Keratinocyte (primary cell): ENCODE measurements around the gene SLC16A7. TPM values are rescaled to one million over a fixed set of nuclear protein-coding genes. Genes with fewer than 3 reads are reported as not detected.
"Not testable (repeated sequence)": the region's sequence is repeated elsewhere in the genome, so short reads cannot be mapped to it uniquely, and the experiment has no call there.

Source experiments
- DNase-seq: peaks from one replicate; pipeline ENCODE4 v3.0.0-alpha.2; 2011; ENCODE audit warnings: low read depth, missing footprints, low spot score
- FAIRE-seq: peaks from 2 replicates; lab custom pipeline; 2011; peaks lifted over from hg19 to GRCh38; lab: Jason Lieb, UNC
- H2AFZ ChIP-seq: 2 replicates; pipeline ENCODE4 v1.6.0; 2012; ENCODE audit warnings: low read length, control low read depth, inconsistent platforms; ENCODE audit not compliant: control insufficient read depth
- H3K27ac ChIP-seq: 2 replicates; pipeline ENCODE4 v1.5.1; 2011; ENCODE audit warnings: low read length; ENCODE audit not compliant: control insufficient read depth, insufficient read depth
- H3K27me3 ChIP-seq: 3 replicates; pipeline ENCODE4 v1.6.0; 2011; ENCODE audit warnings: low read length; ENCODE audit not compliant: control insufficient read depth, insufficient read depth; ENCODE audit errors: extremely low read depth
- H3K36me3 ChIP-seq, 2 experiments: 2 replicates in 1 of 2; 3 replicates in 1 of 2; pipeline ENCODE4 v1.5.1; 2011; ENCODE audit warnings: low read length in 2 of 2, mild to moderate bottlenecking in 1 of 2; ENCODE audit not compliant: control insufficient read depth in 2 of 2, insufficient read depth in 2 of 2; ENCODE audit errors: extremely low read depth in 1 of 2
- H3K4me1 ChIP-seq: 3 replicates; pipeline ENCODE4 v1.5.1; 2011; ENCODE audit warnings: low read length; ENCODE audit not compliant: control insufficient read depth, insufficient read depth; ENCODE audit errors: extremely low read depth
- H3K4me2 ChIP-seq: 3 replicates; pipeline ENCODE4 v1.6.0; 2011; ENCODE audit warnings: low read depth, low read length; ENCODE audit not compliant: control insufficient read depth, insufficient read depth; ENCODE audit errors: extremely low read depth
- H3K4me3 ChIP-seq, 3 experiments: fragments of 200-600 bp in 1 of 3; sonication (generic) in 1 of 3; 2 replicates in 2 of 3; 3 replicates in 1 of 3; pipeline ENCODE4 v1.5.1; 2011 to 2016; ENCODE audit warnings: low read length in 3 of 3, mild to moderate bottlenecking in 3 of 3, control low read depth in 2 of 3, inconsistent platforms in 1 of 3, low read depth in 1 of 3, mixed read lengths in 1 of 3, mixed run types in 1 of 3, moderate library complexity in 1 of 3; ENCODE audit not compliant: control insufficient read depth in 2 of 3, insufficient read depth in 2 of 3; ENCODE audit errors: extremely low read depth in 1 of 3
- H3K79me2 ChIP-seq: 2 replicates; pipeline ENCODE4 v1.6.0; 2012; ENCODE audit warnings: low read length; ENCODE audit not compliant: control insufficient read depth, insufficient read depth
- H3K9ac ChIP-seq: 3 replicates; pipeline ENCODE4 v1.6.0; 2011; ENCODE audit warnings: low read length; ENCODE audit not compliant: control insufficient read depth, insufficient read depth; ENCODE audit errors: extremely low read depth
- H3K9me1 ChIP-seq: 3 replicates; pipeline ENCODE4 v1.6.0; 2011; ENCODE audit warnings: low read length; ENCODE audit not compliant: control insufficient read depth, insufficient read depth; ENCODE audit errors: extremely low read depth
- H3K9me3 ChIP-seq: 2 replicates; pipeline ENCODE4 v1.5.1; 2012; ENCODE audit warnings: low read depth, low read length; ENCODE audit not compliant: control insufficient read depth
- H4K20me1 ChIP-seq: 3 replicates; pipeline ENCODE4 v1.6.0; 2011; ENCODE audit warnings: low read length; ENCODE audit not compliant: control insufficient read depth, insufficient read depth; ENCODE audit errors: extremely low read depth
- CTCF ChIP-seq, 3 experiments: IDR thresholded peaks in 1 of 3; conservative IDR thresholded peaks in 1 of 3; optimal IDR thresholded peaks in 1 of 3; 2 replicates in 2 of 3; 3 replicates in 1 of 3; pipeline versions ENCODE3 to v1.5.1; 2011; ENCODE audit warnings: low read length in 3 of 3, mild to moderate bottlenecking in 3 of 3, moderate library complexity in 2 of 3, control low read depth in 1 of 3, inconsistent platforms in 1 of 3; ENCODE audit not compliant: insufficient read depth in 2 of 3; ENCODE audit errors: extremely low read depth in 1 of 3
- EZH2 ChIP-seq: IDR thresholded peaks from one replicate; pipeline ENCODE4 v1.6.1; 2012; ENCODE audit warnings: inconsistent platforms, mild to moderate bottlenecking, low read length, moderate library complexity
- dilution Hi-C: fragments of 300-500 bp; cut with MboI; formaldehyde crosslinking; loops from one replicate; pipeline ENCODE4 v1.7.0; 2020; ENCODE audit warnings: low sequenced_read_pairs; ENCODE audit not compliant: extremely low pct_ligation_motif_present
- polyA plus RNA-seq, 5 experiments: library from polyadenylated mRNA; depleted of rRNA in 3 of 5; stranded (reverse) in 3 of 5; stranded (forward) in 1 of 5; unstranded in 1 of 5; fragments of >200 nt; gene quantifications; 1 replicate in 1 of 5; 2 replicates in 3 of 5; 3 replicates in 1 of 5; pipeline versions ENCODE4 v1.2.1 to v1.2.3, GENCODE V29; 2011 to 2012; ENCODE audit warnings: missing spikeins in 2 of 5, low read depth in 1 of 5, low replicate concordance in 1 of 5

SLC16A7 gene
- polyA plus RNA-seq, 1 donor (not counting 4 experiments of a cell fraction or from before 2014, with no cell fraction given) = 0.87 TPM

DNA sequence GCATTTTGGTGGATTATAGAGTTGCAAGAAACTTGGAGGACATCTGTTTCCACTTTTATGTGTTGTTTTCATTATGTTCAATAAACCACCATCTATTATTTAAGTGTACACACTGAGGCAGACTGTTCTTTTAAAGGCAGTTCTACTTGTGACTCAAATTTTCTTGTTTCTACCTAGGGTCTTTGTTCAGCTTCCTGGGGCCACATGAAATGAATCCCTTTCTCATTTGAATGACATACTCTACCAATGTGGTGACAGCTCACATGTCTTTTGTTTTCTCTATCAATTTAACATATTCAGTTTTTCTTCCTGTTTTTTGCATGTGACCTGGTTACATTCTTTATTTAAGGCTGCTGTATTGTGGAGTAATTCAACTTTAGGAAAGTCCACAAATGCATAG, 7.9 kb downstream of the SLC16A7 start:
- no peaks in the 10 kb centered on the region for H3K4me1 ChIP-seq
- no peaks in the 10 kb centered on the region for H3K27me3 ChIP-seq
- no peak overlapping the region for H3K9ac ChIP-seq
- no peaks in the 10 kb centered on the region for H3K9me1 ChIP-seq
- dilution Hi-C loops = no loop called here
- no peaks in the 10 kb centered on the region for H4K20me1 ChIP-seq
- H3K4me2 ChIP-seq = no peak overlapping the region
- H3K36me3 ChIP-seq = no peaks in the 10 kb centered on the region
- no peak for FAIRE-seq
- TF ChIP-seq CTCF (optimal IDR thresholded peaks at IDR 0.05 in 1 of 3, IDR thresholded peaks at IDR 0.05 in 1 of 3, conservative IDR thresholded peaks at IDR 0.05 in 1 of 3; ENCODE audit: extremely low read depth in 1 of 3, insufficient read depth in 2 of 3, low read length in 3 of 3) (no peak), EZH2 (no peak)
- no peak overlapping the region for H3K4me3 ChIP-seq
- no peak for DNase-seq
- H3K27ac ChIP-seq = no peak overlapping the region
- H2AFZ ChIP-seq = no peak overlapping the region
- H3K9me3 ChIP-seq = no peaks in the 10 kb centered on the region
- no peaks in the 10 kb centered on the region for H3K79me2 ChIP-seq

GRCh38 chr12:59612823-59613434, 17.1 kb downstream of the SLC16A7 start:
- H3K4me1 ChIP-seq, H3K36me3 ChIP-seq, dilution Hi-C loops, H3K4me3 ChIP-seq, H3K9me3 ChIP-seq, H3K9me1 ChIP-seq, H4K20me1 ChIP-seq, H3K4me2 ChIP-seq, H2AFZ ChIP-seq, H3K9ac ChIP-seq, DNase-seq, H3K79me2 ChIP-seq, H3K27me3 ChIP-seq, H3K27ac ChIP-seq, FAIRE-seq: not testable (repeated sequence)
